GM18505 (cell line): ENCODE measurements around the gene TRERF1.
"Not testable (repeated sequence)": the region's sequence is repeated elsewhere in the genome, so short reads cannot be mapped to it uniquely, and the experiment has no call there.

ENCODE experiments used
- ATAC-seq: cut with Tn5 transposase; IDR thresholded peaks from one replicate; pipeline ENCODE4 v1.9.1; 2021; ENCODE audit not compliant: unreplicated experiment
- POLR2A ChIP-seq: IDR thresholded peaks from 4 replicates; pipeline ENCODE4 v1.6.1; 2011; ENCODE audit warnings: borderline replicate concordance; ENCODE audit not compliant: insufficient read depth, insufficient read length; ENCODE audit errors: extremely low read depth

The TRERF1 gene

GRCh38 chr6:42453654-42454427 lies 2.1 kb upstream of the TRERF1 start:
- ATAC-seq, result no peak
- no peak for TF ChIP-seq POLR2A

- ATAC-seq, result peak; percentile 52
- peak; percentile 72 for TF ChIP-seq POLR2A
Observed at GRCh38 chr6:42453031-42453653, 1.4 kb upstream of the TRERF1 start.

- no peak for TF ChIP-seq POLR2A
- ATAC-seq, result peak; percentile 30
Observed at GRCh38 chr6:42452171-42453030, 675 bp upstream of the TRERF1 start.

GRCh38 chr6:42450477-42451332 lies 1.0 kb downstream of the TRERF1 start:
- no peak for ATAC-seq

GRCh38 chr6:42449917-42450476 lies 1.7 kb downstream of the TRERF1 start:
- no peak for ATAC-seq
- TF ChIP-seq POLR2A, result no peak

More at GRCh38 chr6:42450477-42451332, 1.0 kb downstream of the TRERF1 start:
- no peak for TF ChIP-seq POLR2A

- no peak for ATAC-seq
- no peak for TF ChIP-seq POLR2A
Observed at GRCh38 chr6:42448927-42449659, 2.6 kb downstream of the TRERF1 start.

- ATAC-seq, result no peak
- no peak for TF ChIP-seq POLR2A
Observed at GRCh38 chr6:42448391-42448790, 3.3 kb downstream of the TRERF1 start.

- ATAC-seq, result no peak
- TF ChIP-seq POLR2A, result no peak
Observed at GRCh38 chr6:42446996-42447395, 4.7 kb downstream of the TRERF1 start.

- ATAC-seq, result no peak
- no peak for TF ChIP-seq POLR2A
Observed at GRCh38 chr6:42446370-42446769, 5.4 kb downstream of the TRERF1 start.

- ATAC-seq, result not testable (repeated sequence)
Observed at GRCh38 chr6:42445955-42446354, 5.8 kb downstream of the TRERF1 start.

- no peak for TF ChIP-seq POLR2A
- no peak for ATAC-seq
Observed at GRCh38 chr6:42443312-42444060, 8.2 kb downstream of the TRERF1 start.

GRCh38 chr6:42441697-42442081 lies 10.0 kb downstream of the TRERF1 start:
- no peak for TF ChIP-seq POLR2A
- no peak for ATAC-seq
